ENCODE measurements around the gene KCNA5. TPM values are rescaled to one million over a fixed set of nuclear protein-coding genes. Genes with fewer than 3 reads are reported as not detected.

Gene KCNA5
- total and polyA plus RNA-seq, 9 of the 15 experiments (the other 6 are each of a cell fraction or from before 2014, with no cell fraction given) = not detected

- Histone ChIP-seq H3K79me2 (ENCODE audit: control insufficient read depth, insufficient read depth, low read length) (no peaks in the 10 kb centered on the region), H3K4me2 (ENCODE audit: insufficient read depth, low read length) (no peak overlapping the region), H3K36me3 (ENCODE audit: control insufficient read depth, insufficient read depth, low read length) (no peaks in the 10 kb centered on the region), H4K20me1 (replicated peaks; ENCODE audit: control insufficient read depth, insufficient read depth, low read length) (no peaks in the 10 kb centered on the region), H3K27me3 (ENCODE audit: control insufficient read depth in 2 of 2, insufficient read depth in 2 of 2, low read length in 2 of 2) (peaks cover 0 to 19% of the 10 kb centered on the region in 2 experiments; a peak in 2 of 5 replicates), H3K9ac (ENCODE audit: insufficient read depth in 1 of 2, low read depth in 2 of 2, low read length in 2 of 2) (no peak overlapping the region), H3K4me3 (no peak overlapping the region), H3K4me1 (replicated peaks in 1 of 2; ENCODE audit: control insufficient read depth in 2 of 2, insufficient read depth in 2 of 2, low read length in 2 of 2) (peaks cover 0 to 9% of the 10 kb centered on the region in 2 experiments; a peak in 3 of 5 replicates), H2AFZ (ENCODE audit: low read depth, low read length) (no peak overlapping the region), H3K9me3 (replicated peaks; ENCODE audit: control insufficient read depth, insufficient read depth, low read depth, low read length) (no peaks in the 10 kb centered on the region), H3K9me1 (ENCODE audit: control insufficient read depth, insufficient read depth, low read length) (no peaks in the 10 kb centered on the region), H3K27ac (ENCODE audit: extremely low read depth, low read depth, low read length) (no peak overlapping the region)
- in situ Hi-C loops (cut with MboI) = no loop called here
- no TSS peak for BruUV-seq (replicated peaks)
- DNase-seq (ENCODE audit: extremely low read depth in 1 of 4, low spot score in 3 of 4) (no peak), ATAC-seq (no peak), FAIRE-seq (no peak)
- 0% methylated on average over 11 of the region's 12 CpGs for WGBS (ENCODE audit: insufficient coverage, low coverage, missing lambda C conversion rate)
- ChIA-PET CTCF (ENCODE audit: low intra/inter-chr PET ratio) (no interaction called here), POLR2A (no interaction called here)
- intact Hi-C loops (cut with micrococcal nuclease) = no loop called here
- TF ChIP-seq ZNF175 (CRISPR knock-in tag; IDR thresholded peaks at IDR 0.05; ENCODE audit: low read depth) (no peak), ZFP1 (CRISPR knock-in tag; IDR thresholded peaks at IDR 0.05) (no peak), KAT2B (IDR thresholded peaks at IDR 0.05; ENCODE audit: low read depth, low read length) (no peak), ZFPM2 (CRISPR knock-in tag; IDR thresholded peaks at IDR 0.05) (no peak), ETV1 (tag; conservative IDR thresholded peaks at IDR 0.05; ENCODE audit: low read depth) (no peak), JUND (IDR thresholded peaks at IDR 0.05; ENCODE audit: borderline replicate concordance, low read depth, low read length) (no peak), JUND (tag; IDR thresholded peaks at IDR 0.05; ENCODE audit: borderline replicate concordance, low read depth, low read length) (no peak), NR1H2 (CRISPR knock-in tag; IDR thresholded peaks at IDR 0.05) (no peak), MTA1 (IDR thresholded peaks at IDR 0.05; ENCODE audit: borderline replicate concordance) (no peak), ZFP36 (IDR thresholded peaks at IDR 0.05; ENCODE audit: low read depth, low read length, partially characterized antibody) (no peak), NCOR1 (IDR thresholded peaks at IDR 0.05) (no peak)
- TF ChIP-seq, protein P1, sequence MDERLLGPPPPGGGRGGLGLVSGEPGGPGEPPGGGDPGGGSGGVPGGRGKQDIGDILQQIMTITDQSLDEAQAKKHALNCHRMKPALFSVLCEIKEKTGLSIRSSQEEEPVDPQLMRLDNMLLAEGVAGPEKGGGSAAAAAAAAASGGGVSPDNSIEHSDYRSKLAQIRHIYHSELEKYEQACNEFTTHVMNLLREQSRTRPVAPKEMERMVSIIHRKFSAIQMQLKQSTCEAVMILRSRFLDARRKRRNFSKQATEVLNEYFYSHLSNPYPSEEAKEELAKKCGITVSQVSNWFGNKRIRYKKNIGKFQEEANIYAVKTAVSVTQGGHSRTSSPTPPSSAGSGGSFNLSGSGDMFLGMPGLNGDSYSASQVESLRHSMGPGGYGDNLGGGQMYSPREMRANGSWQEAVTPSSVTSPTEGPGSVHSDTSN (CRISPR knock-in tag; IDR thresholded peaks at IDR 0.05; ENCODE audit: low read depth) = no peak
- TF ChIP-seq, protein P1 (tag; conservative IDR thresholded peaks at IDR 0.05; ENCODE audit: low read depth) = no peak
Measured at GRCh38 chr12:5015711-5016492, 27.8 kb upstream of the KCNA5 start.
